Mononuclear cell (primary cell): ENCODE results near the gene PEX13. TPM values are rescaled to one million over a fixed set of nuclear protein-coding genes. Genes with fewer than 3 reads are reported as not detected.
"Not testable (repeated sequence)": the region's sequence is repeated elsewhere in the genome, so short reads cannot be mapped to it uniquely, and the experiment has no call there.

Source experiments
- H3K27me3 ChIP-seq: 2 replicates; pipeline ENCODE4 v1.6.0; 2011; ENCODE audit warnings: low read length, control low read depth; ENCODE audit not compliant: insufficient read depth
- H3K4me1 ChIP-seq: 2 replicates; pipeline ENCODE4 v1.5.1; 2011; ENCODE audit warnings: mild to moderate bottlenecking, low read length, control low read depth; ENCODE audit not compliant: insufficient read depth
- H3K4me3 ChIP-seq: 2 replicates; pipeline ENCODE4 v1.5.1; 2011; ENCODE audit warnings: mild to moderate bottlenecking, low read length, moderate library complexity
- H3K9me3 ChIP-seq: 2 replicates; pipeline ENCODE4 v1.5.1; 2011; ENCODE audit warnings: low read depth, mild to moderate bottlenecking, control low read depth, low read length
- total RNA-seq: library from RNA; depleted of rRNA; stranded (reverse); fragments of >200 nt; gene quantifications from one replicate; pipeline ENCODE4 v1.2.3, GENCODE V29; 2012

The PEX13 gene
- total RNA-seq, 1 donor, result 32.1 TPM

GRCh38 chr2:60991644-60992043 lies 25.9 kb upstream of the PEX13 start:
- Histone ChIP-seq H3K27me3 (no peaks in the 10 kb centered on the region), H3K4me1 (peaks cover 26% of the 10 kb centered on the region), H3K9me3 (peaks cover 12% of the 10 kb centered on the region), H3K4me3 (no peak overlapping the region)

- no peak overlapping the region for H3K4me3 ChIP-seq
- H3K9me3 ChIP-seq, result peaks cover 12% of the 10 kb centered on the region
- H3K4me1 ChIP-seq, result peaks cover 16% of the 10 kb centered on the region
- no peaks in the 10 kb centered on the region for H3K27me3 ChIP-seq
Measured at GRCh38 chr2:60992985-60993392, 24.5 kb upstream of the PEX13 start.

GRCh38 chr2:60994131-60994530 lies 23.4 kb upstream of the PEX13 start:
- H3K4me1 ChIP-seq, result peaks cover 16% of the 10 kb centered on the region
- H3K9me3 ChIP-seq, result peaks cover 12% of the 10 kb centered on the region
- no peaks in the 10 kb centered on the region for H3K27me3 ChIP-seq
- H3K4me3 ChIP-seq, result no peak overlapping the region

GRCh38 chr2:60998628-60999545 lies 18.6 kb upstream of the PEX13 start:
- Histone ChIP-seq H3K4me3 (no peak overlapping the region), H3K4me1 (peaks cover 7% of the 10 kb centered on the region), H3K9me3 (no peaks in the 10 kb centered on the region), H3K27me3 (no peaks in the 10 kb centered on the region)

- no peak overlapping the region for H3K4me3 ChIP-seq
- H3K9me3 ChIP-seq, result no peaks in the 10 kb centered on the region
- no peaks in the 10 kb centered on the region for H3K27me3 ChIP-seq
- no peaks in the 10 kb centered on the region for H3K4me1 ChIP-seq
Measured at GRCh38 chr2:61005736-61006135, 11.8 kb upstream of the PEX13 start.

GRCh38 chr2:61006486-61007105 lies 10.9 kb upstream of the PEX13 start:
- no peaks in the 10 kb centered on the region for H3K27me3 ChIP-seq
- H3K4me3 ChIP-seq, result no peak overlapping the region
- H3K9me3 ChIP-seq, result no peaks in the 10 kb centered on the region
- peaks cover 1% of the 10 kb centered on the region for H3K4me1 ChIP-seq

- no peaks in the 10 kb centered on the region for H3K27me3 ChIP-seq
- H3K9me3 ChIP-seq, result no peaks in the 10 kb centered on the region
- H3K4me3 ChIP-seq, result no peak overlapping the region
- H3K4me1 ChIP-seq, result peaks cover 13% of the 10 kb centered on the region
Measured at GRCh38 chr2:61009355-61009754, 8.2 kb upstream of the PEX13 start.

- H3K9me3 ChIP-seq, result no peaks in the 10 kb centered on the region
- no peaks in the 10 kb centered on the region for H3K27me3 ChIP-seq
- H3K4me1 ChIP-seq, result peaks cover 29% of the 10 kb centered on the region
- no peak overlapping the region for H3K4me3 ChIP-seq
Measured at GRCh38 chr2:61011678-61012077, 5.8 kb upstream of the PEX13 start.

- H3K4me3 ChIP-seq, H3K9me3 ChIP-seq, H3K27me3 ChIP-seq: not testable (repeated sequence)
- peaks cover 29% of the 10 kb centered on the region for H3K4me1 ChIP-seq
Measured at GRCh38 chr2:61012303-61012702, 5.2 kb upstream of the PEX13 start.

GRCh38 chr2:61013382-61013781 lies 4.1 kb upstream of the PEX13 start:
- Histone ChIP-seq H3K4me3 (no peak overlapping the region), H3K4me1 (peaks cover 31% of the 10 kb centered on the region)

GRCh38 chr2:61014763-61015162 lies 2.8 kb upstream of the PEX13 start:
- no peaks in the 10 kb centered on the region for H3K27me3 ChIP-seq
- peaks cover 35% of the 10 kb centered on the region for H3K4me1 ChIP-seq
- H3K4me3 ChIP-seq, result no peak overlapping the region
- H3K9me3 ChIP-seq, result no peaks in the 10 kb centered on the region

More at GRCh38 chr2:61013382-61013781, 4.1 kb upstream of the PEX13 start:
- no peaks in the 10 kb centered on the region for H3K9me3 ChIP-seq
- H3K27me3 ChIP-seq, result no peaks in the 10 kb centered on the region

- Histone ChIP-seq H3K9me3 (no peaks in the 10 kb centered on the region), H3K4me1 (peaks cover 36% of the 10 kb centered on the region), H3K4me3 (no peak overlapping the region), H3K27me3 (no peaks in the 10 kb centered on the region)
Measured at GRCh38 chr2:61015976-61016375, 1.5 kb upstream of the PEX13 start.

- Histone ChIP-seq H3K4me3 (peak overlapping the region; percentile 88), H3K4me1 (peaks cover 40% of the 10 kb centered on the region)
Measured at GRCh38 chr2:61016392-61017002, 1.0 kb upstream of the PEX13 start.

GRCh38 chr2:61017003-61017555 lies 441 bp upstream of the PEX13 start:
- no peaks in the 10 kb centered on the region for H3K9me3 ChIP-seq
- H3K27me3 ChIP-seq, result no peaks in the 10 kb centered on the region
- peak overlapping the region; percentile 88 for H3K4me3 ChIP-seq
- H3K4me1 ChIP-seq, result peaks cover 37% of the 10 kb centered on the region

More at GRCh38 chr2:61016392-61017002, 1.0 kb upstream of the PEX13 start:
- H3K9me3 ChIP-seq, result no peaks in the 10 kb centered on the region
- no peaks in the 10 kb centered on the region for H3K27me3 ChIP-seq

- no peaks in the 10 kb centered on the region for H3K27me3 ChIP-seq
- H3K4me1 ChIP-seq, result peaks cover 33% of the 10 kb centered on the region
- H3K4me3 ChIP-seq, result peak overlapping the region; percentile 88
- H3K9me3 ChIP-seq, result no peaks in the 10 kb centered on the region
Measured at GRCh38 chr2:61018318-61018755, 817 bp downstream of the PEX13 start.
